Loucy (cell line): ENCODE measurements around the gene TNS3.

Source experiments
- H2AFZ ChIP-seq: fragments of 200-600 bp; sonication (generic); 2 replicates; pipeline ENCODE4 v1.6.0; 2016; ENCODE audit warnings: antibody characterized with exemption, mild to moderate bottlenecking, low read length, moderate library complexity
- H3F3A ChIP-seq: fragments of 200-600 bp; 2 replicates; pipeline ENCODE4 v1.6.0; 2016; ENCODE audit warnings: antibody characterized with exemption, low read depth, mild to moderate bottlenecking
- H3K27me3 ChIP-seq: fragments of 200-600 bp; sonication (generic); 2 replicates; pipeline ENCODE4 v1.6.1; 2014; ENCODE audit warnings: low read length, mild to moderate bottlenecking; ENCODE audit not compliant: insufficient read depth, poor library complexity, severe bottlenecking
- H3K36me3 ChIP-seq: fragments of 200-600 bp; sonication (generic); 2 replicates; pipeline ENCODE4 v1.6.1; 2016; ENCODE audit warnings: low read length; ENCODE audit not compliant: insufficient read depth
- H3K4me1 ChIP-seq: fragments of 200-600 bp; sonication (generic); 2 replicates; pipeline ENCODE4 v1.5.1; 2014; ENCODE audit warnings: low read length, mild to moderate bottlenecking; ENCODE audit not compliant: insufficient read depth, poor library complexity, severe bottlenecking
- H3K4me2 ChIP-seq: fragments of 200-600 bp; sonication (generic); 2 replicates; pipeline ENCODE4 v1.6.0; 2014; ENCODE audit warnings: antibody characterized with exemption, low read length, low read depth, mild to moderate bottlenecking; ENCODE audit not compliant: poor library complexity, severe bottlenecking
- H3K4me3 ChIP-seq: fragments of 200-600 bp; sonication (generic); 2 replicates; pipeline ENCODE4 v1.5.1; 2014; ENCODE audit warnings: low read length, mild to moderate bottlenecking, mixed read lengths; ENCODE audit not compliant: poor library complexity, severe bottlenecking
- H3K79me2 ChIP-seq: fragments of 200-600 bp; sonication (generic); 2 replicates; pipeline ENCODE4 v1.6.1; 2014; ENCODE audit warnings: low read length; ENCODE audit not compliant: insufficient read depth
- H3K9ac ChIP-seq: fragments of 200-600 bp; sonication (generic); 2 replicates; pipeline ENCODE4 v1.6.0; 2014; ENCODE audit warnings: mild to moderate bottlenecking, low read depth, low read length, moderate library complexity; ENCODE audit not compliant: poor library complexity, severe bottlenecking
- H3K9me2 ChIP-seq: fragments of 200-600 bp; sonication (generic); replicated peaks from 2 replicates; pipeline ENCODE4 v1.6.1; 2016; ENCODE audit warnings: low read depth, low read length, mixed read lengths
- H3K9me3 ChIP-seq: fragments of 200-600 bp; sonication (generic); 2 replicates; pipeline ENCODE4 v1.6.1; 2014; ENCODE audit warnings: mild to moderate bottlenecking, antibody characterized with exemption, low read length, low read depth; ENCODE audit not compliant: insufficient read depth
- H4K20me1 ChIP-seq: fragments of 200-600 bp; sonication (generic); 2 replicates; pipeline ENCODE4 v1.6.0; 2014; ENCODE audit warnings: antibody characterized with exemption, low read length, mild to moderate bottlenecking; ENCODE audit not compliant: insufficient read depth, poor library complexity, severe bottlenecking
- EZH2phosphoT487 ChIP-seq: fragments of 200-600 bp; IDR thresholded peaks from 2 replicates; pipeline ENCODE4 v1.6.1; 2018; ENCODE audit warnings: antibody characterized with exemption, mild to moderate bottlenecking, moderate library complexity, borderline replicate concordance
- TF ChIP-seq, protein P1 (sequence below): fragments of 200-600 bp; sonication (generic); conservative IDR thresholded peaks from 2 replicates; pipeline ENCODE4 v1.5.1; 2014; ENCODE audit warnings: mild to moderate bottlenecking, antibody characterized with exemption, low read length

TNS3 gene

DNA sequence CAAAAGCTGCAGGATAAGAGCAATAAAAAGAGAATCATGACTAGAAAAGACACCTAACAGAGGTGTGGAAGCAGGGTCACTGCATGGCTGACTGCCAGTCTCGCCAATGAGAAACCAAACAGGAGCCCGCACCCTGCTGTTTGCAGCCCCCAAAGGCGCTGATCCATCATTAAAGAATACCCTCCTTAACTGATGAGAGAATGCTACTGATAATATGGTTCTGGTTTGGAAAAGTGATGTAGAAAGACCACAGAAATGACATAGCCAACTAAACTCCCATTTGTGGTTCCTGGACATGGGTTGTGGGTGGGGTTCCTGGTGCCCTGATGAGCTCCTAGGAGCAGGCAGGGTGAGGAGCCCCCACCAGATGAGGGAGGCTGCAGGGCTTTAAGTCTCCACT, 207.4 kb downstream of the TNS3 start:
- Histone ChIP-seq H3K9ac (no peak overlapping the region), H3F3A (no peaks in the 10 kb centered on the region), H3K9me3 (no peaks in the 10 kb centered on the region; the same call in 1 of the 2 replicates), H3K36me3 (no peaks in the 10 kb centered on the region), H3K79me2 (no peaks in the 10 kb centered on the region), H4K20me1 (no peaks in the 10 kb centered on the region), H3K4me3 (no peak overlapping the region), H2AFZ (no peak overlapping the region), H3K4me1 (no peaks in the 10 kb centered on the region), H3K9me2 (no peaks in the 10 kb centered on the region), H3K4me2 (no peak overlapping the region), H3K27me3 (no peaks in the 10 kb centered on the region)
- no peak for TF ChIP-seq EZH2phosphoT487
- TF ChIP-seq, protein P1, sequence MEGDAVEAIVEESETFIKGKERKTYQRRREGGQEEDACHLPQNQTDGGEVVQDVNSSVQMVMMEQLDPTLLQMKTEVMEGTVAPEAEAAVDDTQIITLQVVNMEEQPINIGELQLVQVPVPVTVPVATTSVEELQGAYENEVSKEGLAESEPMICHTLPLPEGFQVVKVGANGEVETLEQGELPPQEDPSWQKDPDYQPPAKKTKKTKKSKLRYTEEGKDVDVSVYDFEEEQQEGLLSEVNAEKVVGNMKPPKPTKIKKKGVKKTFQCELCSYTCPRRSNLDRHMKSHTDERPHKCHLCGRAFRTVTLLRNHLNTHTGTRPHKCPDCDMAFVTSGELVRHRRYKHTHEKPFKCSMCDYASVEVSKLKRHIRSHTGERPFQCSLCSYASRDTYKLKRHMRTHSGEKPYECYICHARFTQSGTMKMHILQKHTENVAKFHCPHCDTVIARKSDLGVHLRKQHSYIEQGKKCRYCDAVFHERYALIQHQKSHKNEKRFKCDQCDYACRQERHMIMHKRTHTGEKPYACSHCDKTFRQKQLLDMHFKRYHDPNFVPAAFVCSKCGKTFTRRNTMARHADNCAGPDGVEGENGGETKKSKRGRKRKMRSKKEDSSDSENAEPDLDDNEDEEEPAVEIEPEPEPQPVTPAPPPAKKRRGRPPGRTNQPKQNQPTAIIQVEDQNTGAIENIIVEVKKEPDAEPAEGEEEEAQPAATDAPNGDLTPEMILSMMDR: no peak

DNA sequence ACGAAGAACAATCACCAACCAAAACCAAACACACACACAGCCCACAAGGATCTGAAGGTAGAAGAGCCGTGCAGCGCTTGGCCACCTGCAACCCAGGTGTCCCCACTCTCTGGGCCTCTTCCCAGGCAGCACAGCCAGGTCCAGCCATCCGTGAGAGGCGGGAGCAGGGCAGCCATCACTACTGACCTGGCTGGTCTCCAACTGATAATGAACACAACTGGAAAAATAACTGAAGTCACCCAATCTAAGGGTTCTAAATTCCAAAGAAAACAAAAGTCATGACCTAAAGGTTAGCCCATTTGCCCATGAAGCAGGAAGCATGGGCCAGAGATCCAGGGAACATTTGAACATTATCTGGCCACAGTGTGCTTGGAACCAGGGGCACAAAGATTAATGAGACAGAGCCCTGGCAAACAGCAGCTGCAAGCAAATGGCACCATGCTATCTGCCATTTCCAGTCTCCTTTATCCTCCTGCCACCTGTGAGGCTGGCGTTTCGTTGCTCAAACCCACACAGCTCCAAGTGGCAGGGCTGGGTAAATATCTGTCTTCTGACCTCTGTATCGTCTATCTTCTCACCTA, 207.9 kb downstream of the TNS3 start:
- Histone ChIP-seq H3K4me1 (no peaks in the 10 kb centered on the region), H3K36me3 (no peaks in the 10 kb centered on the region), H3K4me2 (no peak overlapping the region), H2AFZ (no peak overlapping the region), H3F3A (no peaks in the 10 kb centered on the region), H3K27me3 (no peaks in the 10 kb centered on the region), H3K9ac (no peak overlapping the region), H3K4me3 (no peak overlapping the region), H4K20me1 (no peaks in the 10 kb centered on the region), H3K9me3 (no peaks in the 10 kb centered on the region; the same call in 1 of the 2 replicates), H3K79me2 (no peaks in the 10 kb centered on the region), H3K9me2 (no peaks in the 10 kb centered on the region)
- TF ChIP-seq, protein P1: no peak
- TF ChIP-seq EZH2phosphoT487: no peak

DNA sequence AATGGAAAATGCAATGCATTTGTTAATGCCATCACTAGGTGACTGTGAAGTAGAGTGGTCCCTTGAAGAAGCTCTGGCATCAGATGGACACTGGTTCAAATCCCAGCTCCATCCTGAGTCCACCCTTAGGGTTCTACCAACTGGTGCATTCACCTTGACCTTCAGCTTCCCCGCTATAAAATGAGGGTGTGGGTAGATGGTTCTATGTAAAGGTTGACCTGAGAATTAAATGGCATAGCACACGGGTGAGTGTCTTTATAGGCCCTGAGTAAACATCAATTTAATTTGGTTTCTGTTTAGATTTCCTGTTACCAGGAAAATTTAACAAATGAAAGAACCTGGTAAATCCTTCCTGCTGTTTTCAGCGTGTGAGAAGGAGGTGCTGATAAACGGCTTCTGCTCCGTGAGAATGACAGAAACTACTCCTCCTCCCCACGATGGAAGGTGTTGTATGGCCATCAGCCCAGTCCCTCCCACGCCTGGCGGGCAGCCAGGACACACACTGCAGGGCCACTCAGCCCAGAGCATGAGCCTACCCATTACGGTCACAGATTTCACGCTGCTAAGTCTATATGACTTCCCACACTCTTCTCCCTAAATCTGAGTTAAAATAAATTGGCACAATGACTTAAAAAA, 210.1 kb downstream of the TNS3 start:
- no peaks in the 10 kb centered on the region for H3F3A ChIP-seq
- H3K9me2 ChIP-seq: no peaks in the 10 kb centered on the region
- no peak overlapping the region for H3K4me3 ChIP-seq
- H3K36me3 ChIP-seq: no peaks in the 10 kb centered on the region
- no peaks in the 10 kb centered on the region for H3K79me2 ChIP-seq
- no peak overlapping the region for H3K9ac ChIP-seq
- H2AFZ ChIP-seq: no peak overlapping the region
- H4K20me1 ChIP-seq: no peaks in the 10 kb centered on the region
- H3K27me3 ChIP-seq: no peaks in the 10 kb centered on the region
- no peak for TF ChIP-seq EZH2phosphoT487
- TF ChIP-seq, protein P1: no peak
- H3K4me1 ChIP-seq: no peaks in the 10 kb centered on the region
- peaks cover 7% of the 10 kb centered on the region; the same call in 1 of the 2 replicates for H3K9me3 ChIP-seq
- no peak overlapping the region for H3K4me2 ChIP-seq
